ENCODE results near the gene PRSS57.

The PRSS57 gene

DNA sequence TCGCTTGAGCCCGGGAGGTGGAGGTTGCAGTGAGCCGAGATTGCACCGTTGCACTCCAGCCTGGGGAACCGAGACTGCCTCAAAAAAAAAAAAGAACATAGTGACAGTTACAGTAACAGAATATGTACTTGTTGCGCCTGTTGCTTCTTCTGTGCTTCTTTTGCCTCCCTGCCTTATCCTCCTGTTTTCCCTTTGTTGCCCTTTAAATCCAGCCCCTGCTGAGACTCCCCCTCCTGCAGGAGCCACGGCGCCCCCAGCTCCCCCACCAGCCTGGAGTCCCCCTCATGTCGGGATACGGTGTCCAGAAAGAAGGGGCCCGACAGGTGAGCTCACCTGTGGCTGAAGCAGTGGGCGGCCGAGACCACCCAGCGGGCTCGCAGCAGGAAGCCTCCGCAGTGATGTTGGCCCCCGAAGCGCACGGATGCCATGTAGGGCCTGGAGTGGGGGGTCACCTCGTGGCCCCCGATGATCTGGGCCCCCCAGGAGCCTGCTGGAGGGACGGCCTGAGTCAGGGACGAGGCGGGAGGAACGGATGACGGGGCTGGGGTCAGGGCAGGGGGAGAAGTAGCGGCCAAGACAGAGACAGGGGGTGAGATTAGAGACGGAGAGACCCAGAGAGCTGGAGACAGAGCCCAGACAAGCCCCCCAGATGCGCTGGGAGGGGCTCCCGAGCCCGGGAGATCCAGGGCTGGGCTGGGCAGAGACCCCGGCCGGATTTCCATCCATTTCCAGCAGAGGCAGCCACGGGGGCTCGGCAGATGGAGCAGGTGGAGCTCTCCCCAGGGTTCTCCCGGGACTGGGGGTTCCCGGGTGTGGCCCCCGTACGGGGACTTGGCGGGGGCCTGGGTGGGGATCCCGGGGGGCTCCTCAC is 536 bp downstream of the PRSS57 start:
- DNase-seq (ENCODE audit: low read depth in 2 of 2), result no peak

DNA sequence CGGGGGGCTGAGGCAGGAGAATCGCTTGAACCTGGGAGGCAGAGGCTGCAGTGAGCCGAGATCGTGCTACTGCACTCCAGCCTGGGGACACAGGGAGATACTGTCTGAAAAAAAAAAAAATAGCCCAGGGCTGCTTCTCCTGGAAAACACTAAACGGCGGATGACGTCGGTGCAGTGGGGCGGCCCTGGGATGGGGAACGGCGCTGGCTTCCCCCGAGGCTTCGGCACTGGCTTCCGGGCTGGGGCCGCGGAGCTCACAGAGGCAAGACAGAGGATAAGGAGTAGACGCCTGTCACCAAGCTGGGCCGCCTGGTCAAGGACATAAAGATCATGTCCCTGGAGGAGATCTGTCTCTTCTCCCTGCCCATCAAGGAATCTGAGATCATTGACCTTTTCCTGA is 5.0 kb downstream of the PRSS57 start:
- DNase-seq (ENCODE audit: low read depth in 2 of 2), result no peak

GRCh38 chr19:688992-689391 is 6.3 kb downstream of the PRSS57 start:
- no peak for DNase-seq (ENCODE audit: low read depth in 2 of 2)

- DNase-seq (ENCODE audit: low read depth in 2 of 2), result no peak
These were observed 7.0 kb downstream of the PRSS57 start for GRCh38 chr19:688214-688613.

DNA sequence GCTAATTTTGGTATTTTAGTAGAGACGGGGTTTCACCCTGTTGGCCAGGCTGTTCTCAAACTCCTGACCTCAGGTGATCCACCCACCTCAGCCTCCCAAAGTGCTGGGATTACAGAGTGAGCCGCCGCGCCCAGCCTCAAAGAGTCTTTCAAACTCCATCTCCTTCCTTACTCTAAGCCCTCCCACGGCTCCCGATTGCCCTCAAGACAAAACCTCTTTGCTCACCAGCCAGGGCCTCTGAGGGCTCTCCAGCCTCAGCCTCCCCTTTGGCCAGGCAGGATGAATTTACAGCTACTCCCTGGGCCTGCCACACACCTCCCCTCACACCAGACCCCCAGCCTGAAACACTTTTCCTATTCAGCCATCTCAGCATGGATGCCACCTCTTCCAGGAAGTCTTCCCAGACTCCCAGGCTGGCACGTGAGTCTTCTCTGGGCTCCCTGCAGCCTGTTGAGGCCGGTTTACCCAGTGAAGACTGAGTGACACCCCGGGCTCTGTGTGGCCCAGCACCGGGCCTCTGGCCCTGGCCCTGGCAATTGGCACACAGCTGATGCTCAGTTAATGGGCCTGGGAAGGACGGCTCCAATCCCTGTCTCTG is 7.6 kb downstream of the PRSS57 start:
- DNase-seq (ENCODE audit: low read depth in 2 of 2), result no peak

- no peak for DNase-seq (ENCODE audit: low read depth in 2 of 2)
These were observed 8.5 kb downstream of the PRSS57 start for GRCh38 chr19:686589-687297.

GRCh38 chr19:685454-685931 is 9.8 kb downstream of the PRSS57 start:
- no peak for DNase-seq (ENCODE audit: low read depth in 2 of 2)

DNA sequence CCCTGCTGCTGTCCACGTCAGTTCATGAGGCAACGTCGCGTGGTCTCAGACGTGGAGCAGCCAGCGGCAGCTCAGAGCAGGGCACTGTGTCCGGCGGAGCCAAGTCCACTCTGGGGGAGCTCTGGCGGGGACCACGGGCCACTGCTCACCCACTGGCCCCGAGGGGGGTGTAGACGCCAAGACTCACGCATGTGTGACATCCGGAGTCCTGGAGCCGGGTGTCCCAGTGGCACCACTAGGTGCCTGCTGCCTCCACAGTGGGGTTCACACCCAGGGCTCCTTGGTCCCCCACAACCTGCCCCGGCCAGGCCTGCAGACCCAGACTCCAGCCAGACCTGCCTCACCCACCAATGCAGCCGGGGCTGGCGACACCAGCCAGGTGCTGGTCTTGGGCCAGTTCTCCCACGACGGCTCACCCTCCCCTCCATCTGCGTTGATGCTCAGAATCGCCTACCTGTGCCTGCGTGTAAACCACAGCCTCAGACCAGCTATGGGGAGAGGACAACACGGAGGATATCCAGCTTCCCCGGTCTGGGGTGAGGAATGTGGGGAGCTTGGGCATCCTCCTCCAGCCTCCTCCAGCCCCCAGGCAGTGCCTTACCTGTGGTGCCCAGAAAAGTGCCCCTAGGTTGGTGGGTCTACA is 12.5 kb downstream of the PRSS57 start:
- no peak for DNase-seq (ENCODE audit: low read depth in 2 of 2)

DNA sequence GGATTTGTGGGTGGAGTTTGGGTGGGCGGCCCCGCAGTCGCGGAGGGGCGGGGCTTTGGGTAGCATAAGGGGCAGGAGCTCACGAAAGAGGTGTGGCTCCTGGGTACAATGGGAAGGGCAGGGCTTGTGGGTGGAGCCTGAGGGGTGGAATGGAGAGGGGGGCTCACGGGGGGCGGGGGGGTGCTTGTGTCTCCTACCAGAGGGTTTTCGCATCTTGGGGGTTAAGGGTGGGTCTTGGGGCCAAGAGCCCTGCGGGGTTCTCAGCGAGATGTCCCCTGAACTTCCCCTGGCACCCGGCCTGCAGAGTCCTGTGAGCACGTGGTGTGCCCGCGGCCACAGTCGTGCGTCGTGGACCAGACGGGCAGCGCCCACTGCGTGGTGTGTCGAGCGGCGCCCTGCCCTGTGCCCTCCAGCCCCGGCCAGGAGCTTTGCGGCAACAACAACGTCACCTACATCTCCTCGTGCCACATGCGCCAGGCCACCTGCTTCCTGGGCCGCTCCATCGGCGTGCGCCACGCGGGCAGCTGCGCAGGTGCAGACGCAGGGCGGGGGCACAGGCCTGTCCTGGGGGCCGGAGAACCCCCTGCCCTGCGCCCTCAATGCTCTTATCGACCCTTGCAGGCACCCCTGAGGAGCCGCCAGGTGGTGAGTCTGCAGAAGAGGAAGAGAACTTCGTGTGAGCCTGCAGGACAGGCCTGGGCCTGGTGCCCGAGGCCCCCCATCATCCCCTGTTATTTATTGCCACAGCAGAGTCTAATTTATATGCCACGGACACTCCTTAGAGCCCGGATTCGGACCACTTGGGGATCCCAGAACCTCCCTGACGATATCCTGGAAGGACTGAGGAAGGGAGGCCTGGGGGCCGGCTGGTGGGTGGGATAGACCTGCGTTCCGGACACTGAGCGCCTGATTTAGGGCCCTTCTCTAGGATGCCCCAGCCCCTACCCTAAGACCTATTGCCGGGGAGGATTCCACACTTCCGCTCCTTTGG is 13.9 kb downstream of the PRSS57 start:
- peak in 1 of 2 donors; percentile 77 for DNase-seq (ENCODE audit: low read depth in 2 of 2)

GRCh38 chr19:680287-681028 is 14.8 kb downstream of the PRSS57 start:
- peak; percentile 100 for DNase-seq (ENCODE audit: low read depth in 2 of 2)

- DNase-seq (ENCODE audit: low read depth in 2 of 2), result no peak
These were observed 15.6 kb downstream of the PRSS57 start for GRCh38 chr19:679418-680286.

GRCh38 chr19:678791-679388 is 16.4 kb downstream of the PRSS57 start:
- DNase-seq (ENCODE audit: low read depth in 2 of 2), result no peak

DNA sequence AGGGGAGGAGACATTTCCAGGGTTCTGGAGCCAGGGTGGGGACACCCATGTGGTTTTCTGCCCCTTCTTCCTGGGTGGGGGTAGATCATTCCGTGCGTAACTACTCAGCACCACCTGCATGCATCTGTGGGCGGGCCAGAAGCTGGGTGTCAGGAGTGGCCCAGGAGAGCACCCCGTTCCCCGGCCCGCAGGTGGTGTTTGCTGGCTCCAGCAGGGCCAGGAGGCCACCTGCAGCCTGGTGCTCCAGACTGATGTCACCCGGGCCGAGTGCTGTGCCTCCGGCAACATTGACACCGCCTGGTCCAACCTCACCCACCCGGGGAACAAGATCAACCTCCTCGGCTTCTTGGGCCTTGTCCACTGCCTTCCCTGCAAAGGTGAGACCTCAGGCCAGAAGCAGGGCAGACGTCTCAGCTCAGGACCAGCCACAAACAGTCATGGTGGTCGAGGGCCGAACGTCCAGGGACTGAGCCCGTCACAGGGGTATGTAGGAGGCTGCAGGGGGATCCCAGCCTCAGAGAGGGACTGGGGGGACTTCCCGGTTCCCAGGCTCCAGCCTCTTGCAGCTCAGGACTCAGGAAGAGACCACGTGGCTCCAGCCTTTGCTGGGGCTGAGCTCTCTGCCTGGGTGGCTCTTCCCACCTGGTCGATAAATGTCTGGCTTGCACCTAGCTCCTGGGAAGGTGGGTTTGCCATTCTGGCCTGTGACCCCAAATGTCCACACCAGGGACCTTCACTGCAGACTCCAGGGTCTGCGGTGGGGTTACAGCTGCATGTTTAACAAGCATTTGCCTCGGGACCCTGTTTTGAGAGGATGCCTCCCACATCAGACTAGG is 17.4 kb downstream of the PRSS57 start:
- no peak for DNase-seq (ENCODE audit: low read depth in 2 of 2)

GRCh38 chr19:677201-677600 is 18.1 kb downstream of the PRSS57 start:
- DNase-seq (ENCODE audit: low read depth in 2 of 2), result no peak

- DNase-seq (ENCODE audit: low read depth in 2 of 2), result no peak
These were observed 18.7 kb downstream of the PRSS57 start, which contains the start of gene FSTL3 for GRCh38 chr19:676339-677105. FSTL3 (plus strand) TSS chr19:676392; CDS start chr19:676424, 32 bp downstream.

DNA sequence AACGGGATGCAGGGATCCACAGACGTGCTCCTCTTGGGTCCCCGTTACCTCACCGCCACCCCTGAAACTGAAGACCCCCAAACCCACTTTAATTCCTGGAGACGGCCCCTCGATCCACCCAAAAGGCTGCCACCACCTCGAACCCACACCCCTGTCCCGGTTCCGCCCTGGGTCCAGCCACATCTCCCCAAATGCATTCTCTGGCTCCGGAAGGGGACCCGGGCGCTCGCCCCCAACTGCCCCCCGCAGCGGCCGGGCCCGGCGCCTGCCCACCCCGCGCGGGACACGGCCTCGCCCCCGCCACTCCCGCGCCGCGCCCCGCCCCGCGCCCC is 19.3 kb downstream of the PRSS57 start:
- no peak for DNase-seq (ENCODE audit: low read depth in 2 of 2)
